GM21360 (cell line): ENCODE measurements around the gene OR5AS1.
"Not testable (repeated sequence)": the region's sequence is repeated elsewhere in the genome, so short reads cannot be mapped to it uniquely, and the experiment has no call there.

Source experiments
- ATAC-seq: cut with Tn5 transposase; IDR thresholded peaks from one replicate; pipeline ENCODE4 v1.9.1; 2021; ENCODE audit warnings: mild to moderate bottlenecking, moderate library complexity; ENCODE audit not compliant: unreplicated experiment

OR5AS1 gene

DNA sequence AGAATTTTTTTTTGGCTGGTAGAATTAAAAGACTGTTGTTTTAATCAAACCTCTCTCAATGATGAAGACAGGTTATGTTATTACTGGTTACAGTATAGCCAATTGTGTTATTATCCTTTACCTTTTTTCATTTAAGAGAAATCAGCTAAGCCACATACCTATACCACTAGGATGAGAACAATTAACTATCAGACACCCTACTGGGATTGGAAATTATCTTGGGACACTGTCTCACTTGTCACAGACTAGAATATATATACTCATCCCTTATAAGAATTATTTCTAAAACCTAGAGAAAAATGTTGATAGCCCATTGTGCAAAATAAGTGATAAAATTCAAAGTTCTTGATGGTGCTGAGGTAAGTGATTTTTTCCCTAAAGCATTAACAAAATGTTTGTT is at the start of gene OR5AS1:
OR5AS1 (plus strand) TSS at position 301 of the 400 bp plus-strand sequence. CDS start 2,765 bp downstream, outside the sequence.
- ATAC-seq: no peak

DNA sequence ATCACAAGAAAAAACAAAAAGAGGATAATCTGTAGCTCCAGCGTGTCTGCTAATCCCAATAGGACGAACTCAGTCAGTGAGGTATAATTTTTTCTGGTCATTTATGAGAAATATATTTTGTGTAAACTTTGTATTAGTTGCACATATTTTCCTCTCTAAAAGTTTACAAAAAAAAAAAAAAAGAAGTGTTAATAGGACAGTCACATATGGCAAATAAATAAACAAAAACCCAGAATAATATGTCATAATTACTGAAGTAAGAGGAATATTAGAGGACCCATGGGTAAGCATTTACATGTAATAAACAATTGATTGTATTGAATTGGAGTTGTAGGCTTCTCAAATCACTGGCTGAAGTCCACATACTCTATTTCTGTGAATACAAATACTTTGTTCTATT is 32.9 kb upstream of the OR5AS1 start, which contains the start of gene OR5F1:
OR5F1 (minus strand) TSS at position 101 of the 400 bp plus-strand sequence; CDS start at position 101, 0 bp downstream.
- ATAC-seq: no peak

DNA sequence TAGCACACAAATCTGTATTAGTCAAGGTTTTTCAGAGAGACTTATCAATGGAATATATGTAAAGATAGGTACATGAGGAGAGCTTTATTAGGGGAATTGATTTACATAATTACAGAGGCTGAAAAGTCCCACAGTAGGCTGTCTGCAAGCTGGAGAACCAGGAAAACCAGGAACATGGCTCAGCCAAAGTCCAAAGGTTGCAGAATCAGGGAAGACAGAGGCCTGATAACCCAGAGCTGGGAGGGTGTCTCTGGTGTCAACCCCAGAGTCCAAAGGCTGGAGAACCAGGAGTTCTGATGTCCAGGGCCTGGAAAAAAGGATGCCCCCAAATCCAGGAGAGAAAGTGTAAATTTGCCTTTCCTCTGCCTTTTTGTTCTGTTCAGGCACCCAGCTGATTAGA is 16.7 kb upstream of the OR5AS1 start:
- no peak for ATAC-seq

DNA sequence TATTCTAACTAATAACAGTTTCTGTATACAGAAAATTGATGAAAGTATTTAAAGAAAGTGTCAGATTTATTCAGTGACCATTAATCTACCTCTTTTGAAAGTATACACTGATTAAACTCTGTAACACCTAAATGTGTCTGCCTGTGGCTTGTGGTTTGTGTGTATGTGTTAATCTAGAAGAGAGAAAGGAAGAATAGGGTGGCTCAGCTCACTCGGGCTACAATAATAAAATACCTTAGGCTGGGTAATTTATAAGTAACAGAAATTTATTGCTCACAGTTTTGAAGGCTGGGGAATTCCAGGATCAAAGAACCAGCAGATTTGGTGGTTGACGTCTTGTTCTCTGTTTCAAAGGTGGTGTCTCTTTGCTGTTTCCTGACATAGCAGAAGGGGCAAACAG is 13.6 kb upstream of the OR5AS1 start:
- ATAC-seq: no peak

DNA sequence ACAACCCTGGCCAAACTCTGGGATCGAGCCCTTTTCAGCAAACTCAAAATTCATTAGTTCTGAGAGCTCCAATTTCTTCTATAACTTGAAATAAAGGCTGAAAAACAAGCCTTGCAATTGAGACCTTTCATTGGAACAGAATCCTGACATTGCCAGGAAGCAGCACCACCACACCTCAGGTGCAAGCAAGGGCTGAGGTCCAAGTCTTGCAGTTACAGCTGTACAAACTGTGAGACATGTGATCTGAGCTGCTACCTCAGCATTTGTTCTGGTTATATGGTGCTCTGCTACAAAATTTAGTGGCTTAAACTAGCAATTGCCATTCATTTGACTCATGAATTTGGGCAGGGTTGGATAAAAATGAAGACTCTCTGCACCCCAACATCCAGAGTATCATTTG is 18.1 kb downstream of the OR5AS1 start:
- no peak for ATAC-seq

DNA sequence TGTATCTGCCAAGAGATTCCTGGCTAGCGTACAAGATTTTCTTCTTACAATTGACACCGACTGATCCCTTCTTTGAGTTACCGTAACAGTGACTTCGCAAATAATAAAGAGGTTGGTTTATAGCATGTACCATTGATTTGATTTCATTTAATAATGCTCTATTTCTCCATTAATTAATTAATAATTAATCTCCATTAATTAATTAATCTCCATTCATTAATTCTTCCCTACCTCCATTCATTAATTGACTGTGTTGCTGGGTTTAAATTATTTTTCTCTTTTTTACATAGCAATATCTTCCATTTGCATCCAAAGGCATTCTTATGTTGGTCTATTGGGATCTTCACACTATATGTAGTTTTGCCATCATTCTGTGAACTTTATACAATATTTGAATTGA is 21.0 kb downstream of the OR5AS1 start:
- ATAC-seq: no peak

DNA sequence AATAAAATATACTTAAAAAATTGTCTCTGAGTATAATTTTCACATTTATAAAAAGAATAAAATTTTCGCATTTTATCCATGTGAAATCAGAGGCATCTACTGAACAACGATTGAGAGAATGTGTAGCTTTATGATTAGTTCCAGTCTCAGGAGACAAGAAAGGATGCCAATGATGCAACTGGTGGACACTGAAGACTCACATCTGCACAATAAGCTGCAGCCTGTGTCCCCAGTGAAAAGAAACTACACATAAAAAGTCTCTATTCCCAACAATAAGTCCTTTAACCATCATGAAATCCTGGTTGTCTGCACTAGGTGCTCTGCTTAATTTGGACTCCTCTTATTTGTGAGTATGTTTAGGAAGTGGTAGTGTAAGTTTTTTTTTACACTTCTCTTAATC is 22.0 kb downstream of the OR5AS1 start:
- no peak for ATAC-seq

DNA sequence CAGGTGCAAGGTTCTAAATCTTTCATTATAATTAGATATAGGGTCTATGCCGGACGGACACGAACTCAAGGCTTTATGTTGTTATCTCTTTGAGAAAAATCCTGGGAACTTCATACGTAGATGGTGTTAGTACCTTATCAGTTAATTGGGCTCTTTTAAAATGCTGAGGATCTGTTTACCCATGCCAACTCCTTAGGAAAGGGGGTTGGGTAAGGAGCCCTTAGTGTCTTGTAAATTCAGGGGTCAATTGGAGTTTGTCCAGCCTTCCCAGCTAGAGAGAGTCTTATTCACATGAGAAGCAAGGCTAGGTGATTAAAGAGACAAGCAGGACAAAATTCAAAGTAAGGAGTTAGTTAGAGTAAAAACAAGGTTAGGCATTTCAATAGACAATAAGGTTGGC is 28.9 kb downstream of the OR5AS1 start:
- not testable (repeated sequence) for ATAC-seq

DNA sequence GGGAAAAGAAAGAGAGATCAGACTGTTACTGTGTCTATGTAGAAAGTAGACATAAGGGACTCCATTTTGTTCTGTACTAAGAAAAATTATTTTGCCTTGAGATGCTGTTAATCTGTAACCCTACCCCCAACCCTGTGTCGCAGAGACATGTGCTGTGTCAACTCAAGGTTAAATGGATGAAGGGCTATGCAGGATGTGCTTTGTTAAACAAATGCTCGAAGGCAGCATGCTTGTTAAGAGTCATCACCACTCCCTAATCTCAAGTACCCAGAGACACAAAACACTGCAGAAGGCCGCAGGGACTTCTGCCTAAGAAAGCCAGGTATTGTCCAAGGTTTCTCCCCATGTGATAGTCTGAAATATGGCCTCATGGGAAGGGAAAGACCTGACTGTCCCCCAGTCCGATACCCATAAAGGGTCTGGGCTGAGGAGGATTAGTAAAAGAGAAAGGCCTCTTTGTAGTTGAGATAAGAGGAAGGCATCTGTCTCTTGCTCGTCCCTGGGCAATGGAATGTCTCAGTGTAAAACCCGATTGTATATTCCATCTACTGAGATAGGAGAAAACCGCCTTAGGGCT is 30.3 kb downstream of the OR5AS1 start:
- ATAC-seq: not testable (repeated sequence)

DNA sequence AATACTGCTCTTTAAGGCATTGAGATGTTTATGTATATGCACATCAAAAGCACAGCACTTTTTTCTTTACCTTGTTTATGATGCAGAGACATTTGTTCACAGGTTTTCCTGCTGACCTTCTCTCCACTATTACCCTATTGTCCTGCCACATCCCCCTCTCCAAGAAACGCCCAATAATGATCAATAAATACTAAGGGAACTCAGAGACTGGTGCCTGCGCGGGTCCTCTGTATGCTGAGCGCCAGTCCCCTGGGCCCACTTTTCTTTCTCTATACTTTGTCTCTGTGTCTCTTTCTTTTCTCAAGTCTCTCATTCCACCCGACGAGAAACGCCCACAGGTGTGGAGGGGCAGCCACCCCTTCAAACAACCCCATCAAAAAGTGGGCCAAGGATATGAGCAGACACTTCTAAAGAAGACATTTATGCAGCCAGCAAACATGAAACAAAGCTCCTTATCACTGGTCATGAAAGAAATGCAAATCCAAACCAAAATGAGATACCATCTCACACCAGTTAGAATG is 30.9 kb downstream of the OR5AS1 start:
- ATAC-seq: not testable (repeated sequence)

DNA sequence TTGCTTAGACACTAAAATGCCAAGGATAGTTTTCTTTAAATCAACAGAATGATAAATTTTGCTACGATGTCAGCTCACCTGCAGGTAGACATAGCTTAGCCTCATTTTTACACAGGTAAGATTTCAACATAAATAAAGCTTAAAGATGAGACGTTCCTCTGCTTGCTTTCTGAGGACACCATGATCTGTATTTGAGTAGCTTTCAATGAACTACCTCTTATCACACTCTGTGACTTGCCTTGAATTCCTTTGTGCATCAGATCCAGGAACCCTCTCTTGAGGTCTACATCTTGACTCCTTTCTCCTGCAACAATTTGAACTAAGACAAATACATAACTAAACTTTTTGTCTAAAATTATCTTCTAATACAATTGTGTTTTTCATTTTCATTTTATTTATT is 39.5 kb downstream of the OR5AS1 start:
- ATAC-seq: no peak
